Right renal cortex interstitium (tissue), 3 donors: ENCODE data around the gene EHD3. TPM values are rescaled to one million over a fixed set of nuclear protein-coding genes. Genes with fewer than 3 reads are reported as not detected.

Source experiments
- polyA plus RNA-seq, 3 donors: library from polyadenylated mRNA; unstranded; fragments of 120-200 nt; gene quantifications; one replicate each; pipeline ENCODE4 v1.2.1, GENCODE V29; 2013; ENCODE audit not compliant: insufficient read length in 3 of 3

Gene EHD3
- polyA plus RNA-seq, 3 donors: 33.3 to 49.4 (median 38.6) TPM

Other genes starting within 250 kb of the EHD3 start
- 10 to 100 TPM; 37.6 to 48.7 (median 47.3) TPM for gene GALNT14, start 95.7 kb upstream of the EHD3 start, polyA plus RNA-seq
- gene CAPN14, start 16.6 kb upstream of the EHD3 start, polyA plus RNA-seq: under 1 TPM; 0.04 to 0.07 (median 0.06) TPM
- under 1 TPM; 0.03 to 0.14 (median 0.06) TPM for gene XDH, start 180.6 kb downstream of the EHD3 start, polyA plus RNA-seq